ENCODE measurements around the gene YTHDF1. TPM values are rescaled to one million over a fixed set of nuclear protein-coding genes. Genes with fewer than 3 reads are reported as not detected.

YTHDF1 gene
- total RNA-seq, 1 experiment from 2014 or later = 42.6 TPM

DNA sequence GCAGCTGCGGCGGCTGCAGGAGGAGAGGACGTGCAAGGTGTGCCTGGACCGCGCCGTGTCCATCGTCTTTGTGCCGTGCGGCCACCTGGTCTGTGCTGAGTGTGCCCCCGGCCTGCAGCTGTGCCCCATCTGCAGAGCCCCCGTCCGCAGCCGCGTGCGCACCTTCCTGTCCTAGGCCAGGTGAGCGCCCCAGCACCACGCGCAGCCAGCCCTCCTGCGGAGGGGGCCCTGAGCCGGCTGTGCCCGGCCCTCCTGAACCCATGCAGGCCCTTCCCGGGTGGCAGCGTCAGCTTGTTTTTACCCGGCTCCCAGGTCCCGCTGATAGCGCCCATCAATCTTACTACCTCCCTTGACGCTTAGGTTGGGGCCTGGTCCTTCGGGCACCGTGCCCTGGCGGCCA is 23.5 kb upstream of the YTHDF1 start:
- H3K4me1 ChIP-seq (replicated peaks; ENCODE audit: insufficient read depth) = peaks cover 2% of the 10 kb centered on the region
- H3K79me2 ChIP-seq (ENCODE audit: low read depth) = no peaks in the 10 kb centered on the region
- POLR2A ChIA-PET (ENCODE audit: unreplicated experiment) = no interaction called here

DNA sequence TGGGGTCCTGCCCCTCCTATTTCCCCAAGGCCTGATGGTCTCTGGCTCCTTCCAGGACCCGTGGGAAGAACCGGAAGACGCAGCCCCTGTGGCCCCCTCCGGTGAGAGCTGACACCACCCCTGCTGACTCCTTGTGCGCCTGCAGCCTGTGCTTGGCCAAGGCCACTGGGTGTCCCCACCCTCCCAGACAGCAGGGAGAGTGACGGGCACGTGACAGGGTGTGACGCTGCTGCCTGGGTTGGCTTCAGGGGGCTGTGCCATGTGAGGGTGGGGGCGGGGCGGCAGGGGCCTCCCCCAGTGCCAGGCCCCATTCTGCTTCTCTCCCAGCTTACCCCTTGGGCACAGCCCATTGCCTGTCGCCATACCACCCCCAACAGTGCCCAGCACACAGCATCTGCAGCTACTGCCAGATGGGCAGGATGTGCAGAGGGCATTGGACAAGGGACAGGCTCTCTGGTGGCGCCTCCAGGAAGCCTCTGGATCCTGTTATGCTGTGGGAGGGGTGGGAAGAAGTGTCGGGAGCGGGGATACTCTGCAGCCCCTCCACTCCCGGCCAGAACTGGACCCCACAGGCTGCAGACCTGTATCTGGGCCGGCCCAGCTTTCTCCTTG is 22.7 kb upstream of the YTHDF1 start:
- Histone ChIP-seq H3K9me2 (ENCODE audit: insufficient read depth) (no peaks in the 10 kb centered on the region), H3K4me1 (replicated peaks; ENCODE audit: insufficient read depth) (peaks cover 9% of the 10 kb centered on the region), H3K36me3 (ENCODE audit: low read depth) (no peaks in the 10 kb centered on the region), H3K4me3 (no peak overlapping the region), H3K79me2 (ENCODE audit: low read depth) (no peaks in the 10 kb centered on the region), H2AFZ (no peak overlapping the region), H3K4me2 (no peak overlapping the region), H3F3A (ENCODE audit: insufficient read depth, low read depth) (no peaks in the 10 kb centered on the region), H3K27me3 (ENCODE audit: insufficient read depth, low read depth) (0 out of 2 replicates have a peak, but pooled peaks cover 4% of the 10 kb centered on the region), H4K20me1 (ENCODE audit: insufficient read depth) (no peaks in the 10 kb centered on the region), H3K9me3 (ENCODE audit: insufficient read depth, low read depth) (no peaks in the 10 kb centered on the region), H3K27ac (no peak overlapping the region)
- POLR2A ChIA-PET (ENCODE audit: unreplicated experiment) = no interaction called here
- DNase-seq = no peak
- no TSS peak for BruUV-seq (replicated peaks)
- intact Hi-C loops (cut with micrococcal nuclease; ENCODE audit: unreplicated experiment) = no loop called here
- TF ChIP-seq, protein P1, sequence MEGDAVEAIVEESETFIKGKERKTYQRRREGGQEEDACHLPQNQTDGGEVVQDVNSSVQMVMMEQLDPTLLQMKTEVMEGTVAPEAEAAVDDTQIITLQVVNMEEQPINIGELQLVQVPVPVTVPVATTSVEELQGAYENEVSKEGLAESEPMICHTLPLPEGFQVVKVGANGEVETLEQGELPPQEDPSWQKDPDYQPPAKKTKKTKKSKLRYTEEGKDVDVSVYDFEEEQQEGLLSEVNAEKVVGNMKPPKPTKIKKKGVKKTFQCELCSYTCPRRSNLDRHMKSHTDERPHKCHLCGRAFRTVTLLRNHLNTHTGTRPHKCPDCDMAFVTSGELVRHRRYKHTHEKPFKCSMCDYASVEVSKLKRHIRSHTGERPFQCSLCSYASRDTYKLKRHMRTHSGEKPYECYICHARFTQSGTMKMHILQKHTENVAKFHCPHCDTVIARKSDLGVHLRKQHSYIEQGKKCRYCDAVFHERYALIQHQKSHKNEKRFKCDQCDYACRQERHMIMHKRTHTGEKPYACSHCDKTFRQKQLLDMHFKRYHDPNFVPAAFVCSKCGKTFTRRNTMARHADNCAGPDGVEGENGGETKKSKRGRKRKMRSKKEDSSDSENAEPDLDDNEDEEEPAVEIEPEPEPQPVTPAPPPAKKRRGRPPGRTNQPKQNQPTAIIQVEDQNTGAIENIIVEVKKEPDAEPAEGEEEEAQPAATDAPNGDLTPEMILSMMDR (conservative IDR thresholded peaks at IDR 0.05) = no peak
- TF ChIP-seq EZH2 (IDR thresholded peaks at IDR 0.05; ENCODE audit: low read depth) = no peak
- CTCF ChIA-PET = interaction anchor here (0.6 kb wide), 1 partner anchor 13 kb away, joined by 3 read pairs; no protein-coding TSS in a partner anchor

More for the DNA sequence above, 23.5 kb upstream of the YTHDF1 start:
- H3K4me2 ChIP-seq = no peak overlapping the region
- TF ChIP-seq, protein P1 (conservative IDR thresholded peaks at IDR 0.05) = no peak
- no peak for TF ChIP-seq EZH2 (IDR thresholded peaks at IDR 0.05; ENCODE audit: low read depth)
- H3K9me2 ChIP-seq (ENCODE audit: insufficient read depth) = no peaks in the 10 kb centered on the region
- H3K36me3 ChIP-seq (ENCODE audit: low read depth) = no peaks in the 10 kb centered on the region
- no peaks in the 10 kb centered on the region for H3K9me3 ChIP-seq (ENCODE audit: insufficient read depth, low read depth)
- no peaks in the 10 kb centered on the region for H3F3A ChIP-seq (ENCODE audit: insufficient read depth, low read depth)
- no peak overlapping the region for H3K4me3 ChIP-seq
- no TSS peak for BruUV-seq (replicated peaks)
- no peak overlapping the region for H3K27ac ChIP-seq
- H2AFZ ChIP-seq = no peak overlapping the region
- DNase-seq = no peak
- CTCF ChIA-PET = no interaction called here
- intact Hi-C loops (cut with micrococcal nuclease; ENCODE audit: unreplicated experiment) = no loop called here
- no peaks in the 10 kb centered on the region for H4K20me1 ChIP-seq (ENCODE audit: insufficient read depth)
- H3K27me3 ChIP-seq (ENCODE audit: insufficient read depth, low read depth) = peaks cover 10% of the 10 kb centered on the region; the same call in 1 of the 2 replicates

DNA sequence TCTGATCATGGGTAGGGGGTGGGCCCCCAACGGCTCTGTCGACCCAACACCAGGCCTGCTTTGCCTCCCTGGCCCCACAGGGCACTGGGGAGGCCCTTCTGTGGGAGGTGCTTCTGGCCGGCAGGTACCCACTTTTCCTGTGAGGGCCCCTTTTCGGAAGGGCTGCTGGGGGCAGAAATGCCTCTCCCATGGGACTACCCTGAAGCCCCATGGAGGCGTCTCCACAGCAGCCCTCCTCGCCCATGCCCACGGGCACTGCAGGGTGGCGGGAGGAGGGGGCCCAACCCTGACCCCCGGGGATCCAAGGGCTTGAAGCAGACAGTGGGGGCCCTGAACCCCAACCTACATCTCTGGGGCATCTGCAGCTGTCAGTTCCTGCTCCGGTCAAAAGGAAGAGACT is 22.1 kb upstream of the YTHDF1 start:
- ChIA-PET CTCF (interaction anchor here (0.6 kb wide), 1 partner anchor 12 kb away, joined by 3 read pairs; no protein-coding TSS in a partner anchor), POLR2A (ENCODE audit: unreplicated experiment) (no interaction called here)
- TF ChIP-seq, protein P1 (conservative IDR thresholded peaks at IDR 0.05) = no peak
- no peak for TF ChIP-seq EZH2 (IDR thresholded peaks at IDR 0.05; ENCODE audit: low read depth)
- no peak for DNase-seq
- Histone ChIP-seq H2AFZ (no peak overlapping the region), H3K9me3 (ENCODE audit: insufficient read depth, low read depth) (no peaks in the 10 kb centered on the region), H3K36me3 (ENCODE audit: low read depth) (no peaks in the 10 kb centered on the region), H3K4me2 (no peak overlapping the region), H3K9me2 (ENCODE audit: insufficient read depth) (no peaks in the 10 kb centered on the region), H4K20me1 (ENCODE audit: insufficient read depth) (no peaks in the 10 kb centered on the region), H3K79me2 (ENCODE audit: low read depth) (no peaks in the 10 kb centered on the region), H3K27ac (no peak overlapping the region), H3K4me1 (replicated peaks; ENCODE audit: insufficient read depth) (peaks cover 15% of the 10 kb centered on the region), H3F3A (ENCODE audit: insufficient read depth, low read depth) (peaks cover 6% of the 10 kb centered on the region; the same call in 1 of the 2 replicates), H3K4me3 (no peak overlapping the region), H3K27me3 (ENCODE audit: insufficient read depth, low read depth) (0 out of 2 replicates have a peak, but pooled peaks cover 4% of the 10 kb centered on the region)
- intact Hi-C loops (cut with micrococcal nuclease; ENCODE audit: unreplicated experiment) = no loop called here
- BruUV-seq (replicated peaks) = no TSS peak
